Hepatocyte (in vitro differentiated cells): Measurements from ENCODE around the gene ZFHX3. TPM values are rescaled to one million over a fixed set of nuclear protein-coding genes. Genes with fewer than 3 reads are reported as not detected.
A peak's percentile ranks its signal among the peaks of the same experiment; 100 is the strongest.

Source experiments
- DNase-seq: peaks from one replicate; pipeline ENCODE4 v3.0.0-alpha.2; 2016; ENCODE audit warnings: low spot score
- H2AFZ ChIP-seq: fragments of 200-600 bp; sonication (generic); 2 replicates; pipeline ENCODE4 v1.6.0; 2016; ENCODE audit warnings: antibody characterized with exemption, mild to moderate bottlenecking
- H3K27ac ChIP-seq: fragments of 200-600 bp; sonication (generic); 2 replicates; pipeline ENCODE4 v1.5.1; 2016; ENCODE audit warnings: mild to moderate bottlenecking
- H3K27me3 ChIP-seq: fragments of 200-600 bp; sonication (generic); 2 replicates; pipeline ENCODE4 v1.6.1; 2016
- H3K36me3 ChIP-seq: fragments of 200-600 bp; sonication (generic); replicated peaks from 2 replicates; pipeline ENCODE4 v1.5.1; 2016; ENCODE audit warnings: low read depth; ENCODE audit not compliant: insufficient read depth
- H3K4me1 ChIP-seq: fragments of 200-600 bp; sonication (generic); 2 replicates; pipeline ENCODE4 v1.5.1; 2016; ENCODE audit warnings: mild to moderate bottlenecking, moderate library complexity; ENCODE audit not compliant: insufficient read depth
- H3K4me2 ChIP-seq: fragments of 200-600 bp; sonication (generic); 2 replicates; pipeline ENCODE4 v1.6.0; 2016
- H3K4me3 ChIP-seq: fragments of 200-600 bp; sonication (generic); 2 replicates; pipeline ENCODE4 v1.5.1; 2016; ENCODE audit warnings: mild to moderate bottlenecking
- H3K79me2 ChIP-seq: fragments of 200-600 bp; sonication (generic); 2 replicates; pipeline ENCODE4 v1.6.0; 2017; ENCODE audit warnings: mild to moderate bottlenecking
- H3K9me2 ChIP-seq: fragments of 200-600 bp; sonication (generic); replicated peaks from 2 replicates; pipeline ENCODE4 v1.6.0; 2017; ENCODE audit warnings: mild to moderate bottlenecking; ENCODE audit not compliant: insufficient read depth
- H3K9me3 ChIP-seq: fragments of 200-600 bp; sonication (generic); 2 replicates; pipeline ENCODE4 v1.5.1; 2016; ENCODE audit warnings: low read depth, mild to moderate bottlenecking
- H4K20me1 ChIP-seq: fragments of 200-600 bp; sonication (generic); 2 replicates; pipeline ENCODE4 v1.6.0; 2016; ENCODE audit warnings: mild to moderate bottlenecking; ENCODE audit not compliant: insufficient read depth, poor library complexity, severe bottlenecking
- EZH2 ChIP-seq: fragments of 200-600 bp; sonication (generic); IDR thresholded peaks from 2 replicates; pipeline ENCODE4 v1.6.1; 2016; ENCODE audit warnings: antibody characterized with exemption, mild to moderate bottlenecking, borderline replicate concordance
- EZH2phosphoT487 ChIP-seq: fragments of 200-600 bp; sonication (generic); IDR thresholded peaks from one replicate; pipeline ENCODE4 v1.6.1; 2018; ENCODE audit warnings: antibody characterized with exemption, mild to moderate bottlenecking, low read depth, moderate library complexity; ENCODE audit not compliant: unreplicated experiment, severe bottlenecking
- WGBS: methylation state at CpG from one replicate; pipeline ENCODE4 v1.1.6; 2016; ENCODE audit warnings: low lambda C conversion rate; ENCODE audit errors: missing lambda C conversion rate; 5-methylcytosine and 5-hydroxymethylcytosine counted together
- polyA plus RNA-seq: library from polyadenylated mRNA; unstranded; fragments of >200 nt; fragmentation: Nextera tagmentation; extraction: Ambion mirVana; gene quantifications from 2 replicates; pipeline ENCODE4 v1.2.1, GENCODE V29; 2016
- total RNA-seq: library from RNA; depleted of rRNA; stranded (reverse); fragments of >200 nt; gene quantifications from 2 replicates; pipeline ENCODE4 v1.2.3, GENCODE V29; 2014
- TF ChIP-seq, protein P1 (sequence below): fragments of 200-600 bp; sonication (generic); IDR thresholded peaks from 2 replicates; pipeline ENCODE4 v1.5.1; 2016; ENCODE audit warnings: antibody characterized with exemption, mild to moderate bottlenecking; ENCODE audit not compliant: poor library complexity

ZFHX3 gene
- total and polyA plus RNA-seq, 2 experiments from 2014 or later = 6.4 to 11.6 TPM

DNA sequence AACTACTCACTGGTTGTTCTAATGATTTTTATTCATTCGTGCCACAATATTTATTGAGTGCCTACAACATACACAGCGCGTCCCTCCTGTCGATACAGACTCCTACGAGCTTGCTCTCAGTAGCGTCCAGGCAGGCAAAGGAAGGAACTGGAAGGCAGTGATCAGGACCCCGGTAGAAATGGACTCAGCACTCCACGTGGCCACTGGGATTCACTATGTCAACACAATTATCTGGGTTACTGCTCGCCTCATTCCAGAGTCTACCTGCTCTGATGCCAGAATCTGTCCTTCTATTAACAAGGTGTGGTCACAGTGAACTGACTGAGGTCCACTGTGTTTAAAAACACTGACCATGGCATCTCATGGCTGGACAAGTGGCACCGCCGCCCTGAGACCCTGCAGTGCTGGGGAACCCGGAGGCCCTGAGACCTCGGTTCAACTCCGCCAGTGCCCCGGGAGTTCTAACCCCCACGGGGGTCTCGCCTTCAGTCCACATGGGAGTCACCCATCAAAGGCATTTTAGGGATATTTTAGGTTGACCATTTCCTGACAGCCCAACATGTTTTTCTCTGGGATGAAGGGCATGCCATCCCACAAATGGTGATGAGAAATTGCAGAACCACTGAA lies 71.4 kb downstream of the ZFHX3 start:
- H4K20me1 ChIP-seq = peaks cover 14% of the 10 kb centered on the region
- H3K79me2 ChIP-seq = peaks cover 96% of the 10 kb centered on the region

DNA sequence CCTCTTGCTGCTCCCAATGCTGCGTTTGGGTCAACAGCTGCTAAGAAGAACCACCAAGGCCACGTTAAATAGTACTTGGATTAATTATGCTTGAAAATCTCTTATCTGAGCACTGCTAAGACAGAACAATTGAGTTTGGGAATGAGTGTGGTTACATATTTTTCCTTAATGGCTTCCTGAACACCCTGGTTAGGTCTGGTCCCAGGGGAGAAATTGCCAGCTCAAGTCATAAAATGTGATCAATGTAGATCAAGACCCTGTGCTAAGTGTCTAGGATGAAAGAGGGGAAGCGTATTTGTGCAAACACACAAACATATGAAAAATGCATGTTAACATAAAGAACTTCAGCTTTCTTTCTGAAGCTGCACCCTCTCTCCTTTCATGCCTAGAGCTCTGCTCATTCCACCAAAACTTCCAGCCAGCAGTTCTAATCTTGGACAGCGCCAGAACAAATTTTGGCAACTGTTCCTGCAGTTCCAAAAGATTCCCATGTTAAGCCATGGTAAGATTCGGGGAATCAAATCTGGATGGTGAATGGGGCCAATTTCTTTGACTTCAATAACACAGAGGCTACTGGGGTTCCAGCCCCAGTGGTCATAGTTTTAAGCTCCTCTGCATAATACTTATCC lies 72.0 kb downstream of the ZFHX3 start:
- Histone ChIP-seq H3K27me3 (no peaks in the 10 kb centered on the region), H3K27ac (no peak overlapping the region), H3K36me3 (no peaks in the 10 kb centered on the region), H3K79me2 (peaks cover 96% of the 10 kb centered on the region), H3K4me1 (peaks cover 6% of the 10 kb centered on the region), H3K9me3 (no peaks in the 10 kb centered on the region), H3K4me3 (no peak overlapping the region), H2AFZ (no peak overlapping the region), H3K9me2 (no peaks in the 10 kb centered on the region), H4K20me1 (peaks cover 14% of the 10 kb centered on the region), H3K4me2 (no peak overlapping the region)
- DNase-seq = no peak
- 89% methylated on average over 5 of the region's 5 CpGs for WGBS
- TF ChIP-seq EZH2 (no peak), EZH2phosphoT487 (no peak)
- TF ChIP-seq, protein P1, sequence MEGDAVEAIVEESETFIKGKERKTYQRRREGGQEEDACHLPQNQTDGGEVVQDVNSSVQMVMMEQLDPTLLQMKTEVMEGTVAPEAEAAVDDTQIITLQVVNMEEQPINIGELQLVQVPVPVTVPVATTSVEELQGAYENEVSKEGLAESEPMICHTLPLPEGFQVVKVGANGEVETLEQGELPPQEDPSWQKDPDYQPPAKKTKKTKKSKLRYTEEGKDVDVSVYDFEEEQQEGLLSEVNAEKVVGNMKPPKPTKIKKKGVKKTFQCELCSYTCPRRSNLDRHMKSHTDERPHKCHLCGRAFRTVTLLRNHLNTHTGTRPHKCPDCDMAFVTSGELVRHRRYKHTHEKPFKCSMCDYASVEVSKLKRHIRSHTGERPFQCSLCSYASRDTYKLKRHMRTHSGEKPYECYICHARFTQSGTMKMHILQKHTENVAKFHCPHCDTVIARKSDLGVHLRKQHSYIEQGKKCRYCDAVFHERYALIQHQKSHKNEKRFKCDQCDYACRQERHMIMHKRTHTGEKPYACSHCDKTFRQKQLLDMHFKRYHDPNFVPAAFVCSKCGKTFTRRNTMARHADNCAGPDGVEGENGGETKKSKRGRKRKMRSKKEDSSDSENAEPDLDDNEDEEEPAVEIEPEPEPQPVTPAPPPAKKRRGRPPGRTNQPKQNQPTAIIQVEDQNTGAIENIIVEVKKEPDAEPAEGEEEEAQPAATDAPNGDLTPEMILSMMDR = no peak

More for the DNA sequence above, 71.4 kb downstream of the ZFHX3 start:
- DNase-seq = peak; percentile 45
- Histone ChIP-seq H3K27me3 (no peaks in the 10 kb centered on the region), H3K4me1 (peaks cover 6% of the 10 kb centered on the region), H3K4me3 (no peak overlapping the region), H3K9me2 (no peaks in the 10 kb centered on the region), H3K36me3 (no peaks in the 10 kb centered on the region), H3K27ac (peak overlapping the region; percentile 46), H3K9me3 (no peaks in the 10 kb centered on the region), H2AFZ (no peak overlapping the region), H3K4me2 (no peak overlapping the region)
- no peak for TF ChIP-seq EZH2
- TF ChIP-seq, protein P1 = no peak
- TF ChIP-seq EZH2phosphoT487 = no peak
- WGBS = 85% methylated on average over 17 of the region's 17 CpGs

DNA sequence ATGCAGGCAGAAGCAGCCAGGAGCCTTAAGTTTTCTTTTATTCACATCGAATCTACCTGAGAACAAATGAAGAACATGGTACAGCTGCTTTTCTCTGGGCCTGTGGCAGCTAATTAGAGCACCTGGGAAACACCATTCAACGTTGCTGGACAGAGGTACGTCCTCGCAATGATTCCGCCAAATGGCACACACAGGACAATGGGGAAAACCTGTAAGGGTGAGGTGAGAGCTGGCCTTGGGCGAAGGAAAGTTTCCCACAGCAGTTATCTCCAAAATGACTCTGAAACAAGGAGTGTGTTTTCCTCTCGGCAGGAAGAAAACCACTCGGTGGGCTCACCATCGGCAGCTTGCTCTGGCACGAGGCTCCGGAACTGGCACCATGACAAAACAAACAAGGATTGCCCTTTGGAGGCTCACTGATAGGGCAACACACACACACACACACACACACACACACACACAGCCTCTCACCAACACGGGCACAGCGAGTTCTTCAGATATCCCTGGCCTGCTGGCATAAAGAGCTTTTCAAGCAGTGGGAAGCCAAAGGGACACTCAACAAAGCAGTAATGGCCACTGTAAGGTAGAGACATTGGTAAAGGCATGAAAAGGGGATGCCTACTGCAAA lies 73.7 kb downstream of the ZFHX3 start:
- no peak overlapping the region for H3K4me3 ChIP-seq
- H3K79me2 ChIP-seq = peaks cover 96% of the 10 kb centered on the region
- no peaks in the 10 kb centered on the region for H3K9me2 ChIP-seq
- H2AFZ ChIP-seq = no peak overlapping the region
- 91% methylated on average over 13 of the region's 13 CpGs for WGBS
- no peak overlapping the region for H3K4me2 ChIP-seq
- no peak for TF ChIP-seq EZH2phosphoT487
- TF ChIP-seq EZH2 = no peak
- TF ChIP-seq, protein P1 = no peak
- H3K27ac ChIP-seq = no peak overlapping the region
- H4K20me1 ChIP-seq = peaks cover 11% of the 10 kb centered on the region
- no peaks in the 10 kb centered on the region for H3K36me3 ChIP-seq
- DNase-seq = no peak
- no peaks in the 10 kb centered on the region for H3K27me3 ChIP-seq
- H3K4me1 ChIP-seq = peaks cover 6% of the 10 kb centered on the region
- no peaks in the 10 kb centered on the region for H3K9me3 ChIP-seq
